NCI-H446 (cell line): ENCODE results near the gene KRTAP27-1.
A peak's percentile ranks its signal among the peaks of the same experiment; 100 is the strongest.

Source experiments
- DNase-seq, 2 experiments: peaks; one replicate each; lab custom pipeline; 2025; lab: John Stamatoyannopoulos, UW

The KRTAP27-1 gene, protein sequence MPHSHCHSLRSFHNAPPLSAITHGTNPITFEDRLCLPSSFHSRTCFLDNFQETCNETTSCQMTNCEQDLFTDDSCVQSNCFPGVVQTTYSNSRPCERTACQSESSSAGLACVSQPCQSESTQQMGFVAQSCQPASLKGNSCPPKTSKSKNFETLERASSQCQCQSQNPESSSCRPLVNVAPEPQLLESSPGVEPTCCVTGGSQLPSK

GRCh38 chr21:30337276-30337744 lies at the start of gene KRTAP27-1:
Gene KRTAP27-1, minus strand, starts transcription at chr21:30337694. Its CDS starts 26 bp downstream, at chr21:30337668.
- DNase-seq = peak; percentile 91 to 99

GRCh38 chr21:30382201-30382600 lies 44.7 kb upstream of the KRTAP27-1 start:
- DNase-seq = no peak

DNA sequence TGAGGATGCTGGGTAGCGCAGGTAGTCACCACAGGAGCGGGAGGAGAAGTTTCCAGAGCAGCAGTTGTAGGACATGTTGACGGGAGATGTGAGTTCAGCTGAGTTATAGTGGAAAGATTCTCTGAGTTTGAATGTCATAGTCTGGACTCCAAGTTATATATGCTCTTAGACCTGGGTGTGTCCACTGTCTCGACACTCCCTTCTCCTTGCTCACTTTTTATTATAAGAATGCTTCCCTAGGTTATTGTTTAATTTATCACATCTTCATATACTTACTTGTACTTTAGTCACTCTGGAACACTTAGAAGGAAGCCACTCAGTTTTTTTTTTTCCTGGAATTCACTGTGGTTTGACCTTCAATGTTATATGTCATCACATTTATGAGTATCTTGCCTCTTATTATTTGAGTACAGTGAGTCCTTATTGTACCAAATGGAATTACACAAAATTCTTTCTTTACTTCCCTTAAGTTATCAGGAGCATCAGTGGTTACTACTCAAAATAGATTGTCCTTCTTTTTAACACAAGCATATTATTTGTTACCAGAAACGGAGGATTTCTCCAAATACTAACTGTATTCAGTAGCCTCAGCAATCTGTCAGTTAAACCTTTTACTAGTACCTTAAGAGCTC lies 34.8 kb upstream of the KRTAP27-1 start, which contains the start of gene KRTAP13-2:
Gene KRTAP13-2 (minus strand): TSS at position 133 of the 632 bp plus-strand sequence. CDS start 58 bp downstream, at position 75.
- DNase-seq = no peak

DNA sequence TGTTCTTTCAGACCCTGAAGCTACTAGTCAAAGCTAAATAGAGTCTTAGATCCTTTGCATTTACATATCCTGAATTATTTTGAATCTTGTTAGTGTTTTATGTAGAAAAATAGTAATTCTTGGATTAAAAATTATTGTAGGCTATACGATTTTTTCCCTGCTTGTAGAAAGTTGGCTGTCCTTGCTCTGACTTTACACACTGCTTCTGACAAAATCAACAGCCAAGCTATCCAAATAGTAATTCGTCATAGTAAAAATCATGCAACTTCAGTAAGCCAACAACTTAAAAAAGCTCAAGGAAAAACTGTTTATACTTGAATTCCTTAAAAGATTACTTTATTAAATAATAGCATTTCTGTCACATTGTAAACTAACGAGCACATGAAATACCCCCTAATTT lies 18.4 kb upstream of the KRTAP27-1 start:
- no peak for DNase-seq

GRCh38 chr21:30354308-30355005 lies 17.0 kb upstream of the KRTAP27-1 start:
- DNase-seq = no peak

- no peak for DNase-seq
Measured at GRCh38 chr21:30351534-30351933, 14.0 kb upstream of the KRTAP27-1 start.

DNA sequence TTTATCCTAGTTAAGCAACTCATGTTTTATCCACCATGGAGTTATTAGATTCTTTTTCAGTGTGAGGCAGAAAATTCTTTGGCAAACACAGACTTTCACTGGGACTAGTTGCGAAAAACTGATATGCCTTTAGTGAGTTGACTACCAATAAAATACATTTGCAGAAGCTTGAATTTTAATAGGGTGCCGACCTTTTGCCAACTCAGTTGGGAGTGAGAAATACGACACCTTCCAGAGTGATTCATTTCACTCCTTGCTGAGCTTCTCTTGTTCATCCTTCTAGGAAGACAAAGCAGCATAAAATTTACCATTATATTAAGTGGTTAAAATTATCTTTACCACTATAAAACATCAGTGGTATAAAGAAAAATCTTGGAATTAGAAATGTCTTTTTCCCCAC lies 12.1 kb upstream of the KRTAP27-1 start:
- DNase-seq = peak; percentile 17 to 56

GRCh38 chr21:30348506-30348905 lies 11.0 kb upstream of the KRTAP27-1 start, which contains the start of gene KRTAP23-1:
Gene KRTAP23-1, minus strand, starts transcription at chr21:30348606. Its CDS starts 0 bp downstream, at chr21:30348606.
- no peak for DNase-seq

DNA sequence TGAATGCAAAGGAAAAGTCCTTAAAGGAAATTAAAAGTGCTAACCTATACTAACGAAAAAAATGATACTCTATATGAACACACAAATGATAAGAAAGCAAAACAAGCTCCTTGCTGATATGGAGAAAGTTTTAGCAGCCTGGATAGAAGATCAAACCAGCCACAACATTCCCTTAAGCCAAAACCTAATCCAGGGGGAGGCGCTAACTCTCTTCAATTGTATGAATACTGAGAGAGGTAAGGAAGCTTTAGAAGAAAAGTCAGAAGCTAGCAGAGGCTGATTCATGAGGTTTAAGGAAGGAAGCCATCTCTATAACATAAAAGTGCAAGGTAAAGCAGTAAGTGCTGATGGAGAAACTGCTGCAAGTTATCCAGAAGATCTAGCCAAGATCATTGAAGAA lies 7.5 kb upstream of the KRTAP27-1 start:
- no peak for DNase-seq

DNA sequence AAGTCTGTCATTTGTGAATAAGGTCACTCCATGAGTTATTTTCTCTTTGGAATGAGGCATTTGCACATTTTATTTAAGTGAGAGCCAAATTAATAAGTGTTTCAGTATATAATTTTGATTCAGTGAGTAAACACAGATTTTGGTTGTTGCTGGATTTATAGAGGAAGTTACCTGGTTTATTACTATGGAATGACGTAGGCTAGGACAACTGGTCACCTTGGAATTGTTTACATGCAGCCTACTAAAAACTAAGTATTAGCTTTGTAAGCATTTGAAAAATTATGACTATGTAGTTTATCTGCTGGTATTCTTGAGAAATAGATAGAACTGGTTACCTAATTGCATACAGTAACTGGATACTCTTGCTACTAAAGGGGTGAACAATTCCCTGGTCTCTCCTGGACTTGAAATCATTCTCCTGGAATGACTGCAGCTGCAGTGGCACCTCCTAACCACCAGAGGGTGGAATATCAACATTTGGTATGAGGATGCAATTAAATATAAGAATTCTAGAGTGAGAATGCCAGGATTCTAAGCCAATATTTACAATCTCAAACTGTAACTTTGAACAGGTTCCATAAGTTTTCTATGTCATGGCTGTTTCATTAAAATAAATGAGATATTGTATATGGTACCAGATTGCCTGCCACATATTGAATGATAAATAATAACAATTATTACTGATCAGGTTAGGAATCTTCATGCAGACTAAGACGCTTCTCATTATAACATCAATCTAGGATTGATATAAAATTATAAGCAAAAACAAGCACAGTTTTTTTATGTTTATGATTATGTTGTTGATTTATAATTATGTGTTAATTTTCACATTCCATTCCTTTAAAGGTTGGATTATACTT lies 3.5 kb upstream of the KRTAP27-1 start:
- DNase-seq = peak; percentile 47 to 83

- DNase-seq = peak in 1 of 2 experiments; percentile 27
Measured at GRCh38 chr21:30338717-30339116, 1.2 kb upstream of the KRTAP27-1 start.

- DNase-seq = peak in 1 of 2 experiments; percentile 43
Measured at GRCh38 chr21:30337772-30338171, 278 bp upstream of the KRTAP27-1 start.

DNA sequence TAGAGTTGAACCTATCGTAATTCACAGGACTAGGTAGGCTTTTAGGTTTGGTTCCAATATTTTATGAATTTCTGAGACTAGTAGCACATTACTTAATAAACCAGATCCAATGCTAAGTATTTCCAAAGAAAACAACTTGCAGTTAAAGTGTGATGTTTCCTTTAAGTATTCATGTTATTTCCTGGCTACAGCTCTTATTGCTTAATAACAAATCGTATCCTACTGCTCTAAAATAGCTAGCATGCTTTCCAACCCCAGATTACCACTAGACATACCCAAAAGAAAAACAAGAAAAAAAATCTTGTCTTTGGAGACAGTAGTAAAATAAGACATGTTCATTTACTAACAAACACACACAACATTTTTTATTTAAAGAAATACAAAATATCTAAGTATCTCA lies 898 bp downstream of the KRTAP27-1 start:
- peak in 1 of 2 experiments; percentile 15 for DNase-seq

GRCh38 chr21:30333736-30334135 lies 3.8 kb downstream of the KRTAP27-1 start:
- no peak for DNase-seq

GRCh38 chr21:30332681-30333080 lies 4.8 kb downstream of the KRTAP27-1 start:
- DNase-seq = no peak

DNA sequence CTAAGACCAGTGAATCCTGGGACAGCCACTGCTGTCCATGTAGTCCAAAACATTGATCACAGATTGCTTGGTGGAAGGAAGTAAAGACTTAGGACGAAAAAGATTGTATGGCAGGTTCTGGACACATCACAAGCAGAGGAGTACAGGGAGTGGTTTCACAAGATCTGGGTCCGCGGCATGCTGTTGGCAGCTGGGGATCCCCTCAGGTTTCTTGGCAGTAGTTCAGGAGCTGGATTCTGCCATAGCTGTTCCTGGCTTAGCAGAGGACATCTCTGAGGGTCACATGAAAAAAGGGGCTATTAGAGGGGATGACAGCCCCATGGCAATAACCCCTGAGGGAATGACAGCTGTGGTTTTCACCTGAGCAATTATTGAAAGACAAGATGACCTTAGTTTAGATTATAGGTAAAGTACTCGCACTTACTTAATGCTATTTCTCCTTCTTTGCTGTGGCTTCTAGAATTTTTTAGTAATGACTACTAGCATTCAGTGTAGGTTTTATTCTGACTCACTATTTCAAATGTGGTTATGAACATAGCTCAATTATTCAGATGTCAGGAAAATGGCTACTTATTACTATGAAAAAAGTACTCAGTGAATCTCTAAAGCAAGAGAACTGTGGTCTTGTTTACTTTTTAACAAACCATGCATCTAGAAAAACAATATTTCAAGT lies 8.2 kb downstream of the KRTAP27-1 start:
- no peak for DNase-seq

- no peak for DNase-seq
Measured at GRCh38 chr21:30326390-30326789, 11.1 kb downstream of the KRTAP27-1 start.

GRCh38 chr21:30320215-30320614 lies 17.3 kb downstream of the KRTAP27-1 start, which contains the start of gene KRTAP26-1:
Gene KRTAP26-1, minus strand, starts transcription at chr21:30320315. Its CDS starts 280 bp downstream, at chr21:30320035.
- DNase-seq = no peak

DNA sequence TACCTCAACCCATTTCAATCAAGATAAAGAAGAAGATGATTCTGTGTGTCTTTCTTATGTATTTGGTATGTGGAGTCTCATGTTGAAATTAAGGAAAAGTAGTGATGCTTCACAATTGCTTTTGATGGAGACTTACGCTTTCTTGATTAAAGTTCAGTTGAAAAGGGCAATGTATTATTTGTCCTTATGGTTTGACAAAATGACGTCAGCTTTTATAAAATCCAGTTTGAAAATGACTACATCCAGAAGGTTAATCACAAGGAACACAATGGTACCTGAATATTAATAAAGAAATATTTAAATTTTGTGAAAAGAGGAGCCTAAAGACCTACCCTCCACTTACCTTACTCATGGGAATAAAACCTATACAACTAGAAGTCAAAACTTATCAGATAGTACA lies 21.8 kb downstream of the KRTAP27-1 start:
- no peak for DNase-seq

- peak in 1 of 2 experiments; percentile 86 for DNase-seq
Measured at GRCh38 chr21:30306884-30307283, 30.6 kb downstream of the KRTAP27-1 start.

DNA sequence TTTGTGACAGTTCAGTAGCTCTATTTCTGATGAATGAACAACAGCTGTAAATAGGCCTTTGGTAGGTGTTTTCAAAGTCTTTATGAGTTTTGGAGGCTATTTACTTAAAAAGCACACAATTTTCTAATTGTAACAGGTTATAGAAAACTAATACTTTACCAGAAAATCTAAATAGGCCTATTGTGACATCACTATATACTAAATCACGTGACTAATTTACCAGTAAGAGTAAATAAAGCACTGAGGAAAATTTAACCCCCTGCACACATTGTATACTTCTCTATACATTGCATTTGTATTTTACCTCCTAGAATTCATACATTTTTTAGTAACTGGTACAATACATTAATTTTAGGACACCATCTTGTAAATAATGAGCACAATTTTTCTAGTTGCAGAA lies 32.4 kb downstream of the KRTAP27-1 start:
- no peak for DNase-seq
